H1 (cell line): ENCODE measurements around the gene PHACTR1. TPM values are rescaled to one million over a fixed set of nuclear protein-coding genes. Genes with fewer than 3 reads are reported as not detected.

ENCODE experiments used
- CTCF ChIA-PET: fragments of 300-600 bp; sonication (Branson Sonifier 250); formaldehyde crosslinking; loops from one replicate; lab custom pipeline; 2021; ENCODE audit not compliant: partially characterized antibody; lab: Charles Lee
- POLR2A ChIA-PET: fragments of 300-600 bp; sonication (Branson Sonifier 250); formaldehyde crosslinking; loops from one replicate; lab custom pipeline; 2021; ENCODE audit warnings: inconsistent platforms; ENCODE audit not compliant: partially characterized antibody; lab: Charles Lee
- DNase-seq, 2 experiments: peaks; one replicate each; pipeline versions ENCODE4 v3.0.0 to v3.0.0-alpha.2; 2010 to 2022; ENCODE audit warnings: low spot score in 2 of 2, low read depth in 1 of 2, mixed read lengths in 1 of 2
- FAIRE-seq: peaks from 2 replicates; lab custom pipeline; 2011; peaks lifted over from hg19 to GRCh38; lab: Jason Lieb, UNC
- H2AFZ ChIP-seq: 2 replicates; pipeline ENCODE4 v1.8.1; 2012; ENCODE audit warnings: low read length, inconsistent platforms
- H2AK5ac ChIP-seq: 2 replicates; pipeline ENCODE4 v1.6.1; 2013; ENCODE audit warnings: low read depth, low read length
- H2BK120ac ChIP-seq: replicated peaks from 2 replicates; pipeline ENCODE3; 2013; ENCODE audit warnings: low read depth, low read length, inconsistent platforms
- H2BK12ac ChIP-seq: 2 replicates; pipeline ENCODE4 v1.6.1; 2013; ENCODE audit warnings: low read depth, low read length
- H2BK15ac ChIP-seq: 2 replicates; pipeline ENCODE4 v1.6.1; 2013; ENCODE audit warnings: low read length
- H2BK20ac ChIP-seq: 2 replicates; pipeline ENCODE4 v1.6.1; 2013; ENCODE audit warnings: low read length
- H2BK5ac ChIP-seq: 2 replicates; pipeline ENCODE4 v1.6.1; 2013; ENCODE audit warnings: low read depth, low read length
- H3K14ac ChIP-seq: 2 replicates; pipeline ENCODE4 v1.6.1; 2013; ENCODE audit warnings: inconsistent platforms; ENCODE audit not compliant: insufficient read length
- H3K18ac ChIP-seq: 2 replicates; pipeline ENCODE4 v1.6.1; 2013; ENCODE audit warnings: low read length; ENCODE audit errors: extremely low read depth
- H3K23ac ChIP-seq: 2 replicates; pipeline ENCODE4 v1.6.1; 2013; ENCODE audit warnings: inconsistent platforms; ENCODE audit not compliant: insufficient read length
- H3K23me2 ChIP-seq: 2 replicates; pipeline ENCODE4 v1.6.1; 2013; ENCODE audit warnings: low read depth, low read length
- H3K27ac ChIP-seq: 2 replicates; pipeline ENCODE4 v1.6.1; 2011; ENCODE audit warnings: low read depth, low read length, inconsistent platforms
- H3K27me3 ChIP-seq, 4 experiments: replicated peaks in 1 of 4; 1 replicate in 1 of 4; 2 replicates in 3 of 4; pipeline versions ENCODE4 v1.6.1 to v1.8.1; 2011 to 2013; ENCODE audit warnings: low read length in 3 of 4, mild to moderate bottlenecking in 3 of 4, inconsistent platforms in 2 of 4, mixed read lengths in 2 of 4, moderate library complexity in 1 of 4; ENCODE audit not compliant: control insufficient read depth in 3 of 4, insufficient read depth in 3 of 4; ENCODE audit errors: extremely low read depth in 1 of 4
- H3K36me3 ChIP-seq, 4 experiments: 2 replicates each; pipeline versions ENCODE4 v1.6.1 to v1.8.1; 2011 to 2013; ENCODE audit warnings: mild to moderate bottlenecking in 4 of 4, low read length in 3 of 4, moderate library complexity in 2 of 4, control low read depth in 1 of 4, inconsistent platforms in 1 of 4; ENCODE audit not compliant: insufficient read depth in 4 of 4, control insufficient read depth in 2 of 4
- H3K4ac ChIP-seq: replicated peaks from 2 replicates; pipeline ENCODE3; 2013; ENCODE audit warnings: low read length, low read depth, mixed read lengths, inconsistent platforms; ENCODE audit not compliant: insufficient read length
- H3K4me1 ChIP-seq, 4 experiments: replicated peaks in 1 of 4; 1 replicate in 1 of 4; 2 replicates in 3 of 4; pipeline versions ENCODE4 v1.6.1 to v1.8.1; 2011 to 2013; ENCODE audit warnings: low read length in 3 of 4, inconsistent platforms in 2 of 4, mixed read lengths in 1 of 4; ENCODE audit not compliant: insufficient read depth in 4 of 4, control insufficient read depth in 3 of 4
- H3K4me2 ChIP-seq, 2 experiments: 2 replicates each; pipeline versions ENCODE4 v1.6.1 to v1.8.1; 2011 to 2013; ENCODE audit warnings: low read depth in 2 of 2, low read length in 2 of 2, control low read depth in 1 of 2, inconsistent platforms in 1 of 2, mild to moderate bottlenecking in 1 of 2; ENCODE audit not compliant: insufficient read depth in 1 of 2
- H3K4me3 ChIP-seq, 4 experiments: fragments of 200-600, 300-600 bp in 1 of 4; sonication (generic), shearing (Covaris generic), sonication (Bioruptor Twin) in 1 of 4; 2 replicates each; pipeline versions ENCODE4 v1.5.1 to v1.8.1; 2011 to 2016; ENCODE audit warnings: low read length in 4 of 4, low read depth in 3 of 4, control low read depth in 2 of 4, inconsistent platforms in 2 of 4, mild to moderate bottlenecking in 2 of 4, mixed read lengths in 1 of 4, moderate library complexity in 1 of 4; ENCODE audit not compliant: insufficient read depth in 2 of 4; ENCODE audit errors: extremely low read depth in 1 of 4
- H3K56ac ChIP-seq: replicated peaks from 2 replicates; pipeline ENCODE3; 2013; ENCODE audit warnings: low read depth, mild to moderate bottlenecking, mixed read lengths, low read length, inconsistent platforms; ENCODE audit not compliant: insufficient read length
- H3K79me1 ChIP-seq: 2 replicates; pipeline ENCODE4 v1.6.1; 2013; ENCODE audit warnings: low read depth, low read length, control low read depth
- H3K79me2 ChIP-seq, 2 experiments: 2 replicates each; pipeline versions ENCODE4 v1.6.1 to v1.8.1; 2012 to 2013; ENCODE audit warnings: low read length in 2 of 2, mild to moderate bottlenecking in 2 of 2, inconsistent platforms in 1 of 2; ENCODE audit not compliant: insufficient read depth in 2 of 2, control insufficient read depth in 1 of 2
- H3K9ac ChIP-seq, 4 experiments: replicated peaks in 1 of 4; 1 replicate in 1 of 4; 2 replicates in 3 of 4; pipeline versions ENCODE4 v1.6.1 to v1.8.1; 2011 to 2013; ENCODE audit warnings: low read depth in 3 of 4, low read length in 3 of 4, control low read depth in 2 of 4, mild to moderate bottlenecking in 2 of 4, moderate library complexity in 2 of 4, inconsistent platforms in 1 of 4; ENCODE audit errors: extremely low read depth in 1 of 4
- H3K9me3 ChIP-seq, 2 experiments: 2 replicates each; pipeline versions ENCODE4 v1.6.1 to v1.8.1; 2012 to 2013; ENCODE audit warnings: mild to moderate bottlenecking in 2 of 2, moderate library complexity in 2 of 2, control low read depth in 1 of 2, inconsistent platforms in 1 of 2, low read depth in 1 of 2, low read length in 1 of 2, mixed read lengths in 1 of 2; ENCODE audit not compliant: insufficient read depth in 2 of 2
- H4K20me1 ChIP-seq, 2 experiments: replicated peaks in 1 of 2; 2 replicates each; pipeline versions ENCODE3 to v1.8.1; 2011 to 2013; ENCODE audit warnings: inconsistent platforms in 2 of 2, low read length in 2 of 2, mild to moderate bottlenecking in 1 of 2; ENCODE audit not compliant: insufficient read depth in 2 of 2, control insufficient read depth in 1 of 2
- H4K5ac ChIP-seq: 2 replicates; pipeline ENCODE4 v1.6.1; 2013; ENCODE audit warnings: low read length, low read depth, mixed read lengths, inconsistent platforms; ENCODE audit not compliant: insufficient read length
- H4K8ac ChIP-seq: 2 replicates; pipeline ENCODE4 v1.8.0; 2013; ENCODE audit warnings: mild to moderate bottlenecking, moderate library complexity, low read length, inconsistent platforms; ENCODE audit not compliant: insufficient read depth; ENCODE audit errors: extremely low read depth
- H4K91ac ChIP-seq: replicated peaks from 2 replicates; pipeline ENCODE3; 2013; ENCODE audit warnings: low read length, mixed read lengths, inconsistent platforms; ENCODE audit not compliant: insufficient read length
- POLR2AphosphoS5 ChIP-seq: IDR thresholded peaks from 2 replicates; pipeline ENCODE4 v1.6.1; 2011; ENCODE audit warnings: low read depth, low read length
- POU5F1 ChIP-seq: IDR thresholded peaks from 2 replicates; pipeline ENCODE4 v1.6.1; 2011; ENCODE audit warnings: low read depth, mild to moderate bottlenecking, low read length, moderate library complexity
- RBBP5 ChIP-seq: IDR thresholded peaks from 2 replicates; pipeline ENCODE4 v1.7.1; 2012; ENCODE audit warnings: low read depth, mild to moderate bottlenecking, inconsistent platforms, low read length, moderate library complexity, borderline replicate concordance
- SP2 ChIP-seq: IDR thresholded peaks from 2 replicates; pipeline ENCODE4 v1.6.1; 2012; ENCODE audit warnings: mild to moderate bottlenecking, low read length, inconsistent platforms
- SP4 ChIP-seq: IDR thresholded peaks from 2 replicates; pipeline ENCODE4 v1.6.1; 2012; ENCODE audit warnings: low read length, inconsistent platforms
- WGBS, 2 experiments: shearing (Covaris generic) in 1 of 2; methylation state at CpG; one replicate each; pipeline versions ENCODE4 v1.1.6 to v1.1.7; 2013 to 2015; ENCODE audit warnings: low lambda C conversion rate in 2 of 2, mixed read lengths in 2 of 2, inconsistent platforms in 1 of 2, low coverage in 1 of 2, missing lambda C conversion rate in 1 of 2; ENCODE audit not compliant: insufficient replicate concordance in 2 of 2, insufficient coverage in 1 of 2, insufficient read length in 1 of 2; ENCODE audit errors: extremely low coverage in 1 of 2, missing lambda C conversion rate in 1 of 2; 5-methylcytosine and 5-hydroxymethylcytosine counted together
- polyA plus RNA-seq, 7 experiments: library from polyadenylated mRNA; depleted of rRNA in 3 of 7; stranded (reverse) in 5 of 7; unstranded in 2 of 7; fragments of >200 nt in 5 of 7; fragments of 200-250 nt in 2 of 7; gene quantifications; 1 replicate in 5 of 7; 2 replicates in 1 of 7; 4 replicates in 1 of 7; pipeline versions ENCODE4 v1.2.1 to v1.2.3, GENCODE V29; 2011 to 2013; ENCODE audit warnings: missing spikeins in 2 of 7, mixed read lengths in 2 of 7
- total RNA-seq: library from RNA; stranded (reverse); fragmentation: NEBNext Ultra II Directional; extraction: Animal tissue kit (Norgen Biotek cat#: 25700); gene quantifications from 2 replicates; pipeline ENCODE4 v1.2.1, GENCODE V29; 2021
- TF ChIP-seq, protein P1 (sequence below): IDR thresholded peaks from 2 replicates; pipeline ENCODE4 v1.6.1; 2012; ENCODE audit warnings: inconsistent platforms

PHACTR1 gene
- total and polyA plus RNA-seq, 2 of the 8 experiments (the other 6 are each of a cell fraction or from before 2014, with no cell fraction given) = 3.9 to 17.1 TPM

DNA sequence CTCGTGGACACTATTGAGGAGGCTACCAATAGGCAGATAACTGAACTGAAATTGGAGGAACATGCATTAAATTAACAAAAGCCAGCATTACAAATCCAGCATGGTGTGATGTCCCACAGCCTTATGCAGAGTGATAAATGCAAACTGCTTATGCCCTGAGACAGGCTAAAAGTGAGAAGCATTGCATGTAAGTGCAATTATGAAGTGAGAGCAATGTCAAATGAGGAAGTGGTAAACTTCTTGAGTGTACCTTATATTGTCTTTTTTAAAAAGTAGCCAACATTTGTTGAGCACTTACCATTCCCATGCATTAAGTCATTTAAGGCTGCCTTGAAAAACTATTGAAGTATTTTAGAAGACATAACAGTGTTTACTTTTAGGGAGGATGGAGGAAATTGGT lies 399.6 kb downstream of the PHACTR1 start:
- Histone ChIP-seq H3K36me3 (no peaks in the 10 kb centered on the region), H2AFZ (no peak overlapping the region), H2BK20ac (no peak overlapping the region), H3K79me2 (no peaks in the 10 kb centered on the region), H4K8ac (no peak overlapping the region), H3K9me3 (no peaks in the 10 kb centered on the region), H3K4me3 (no peak overlapping the region), H4K20me1 (no peaks in the 10 kb centered on the region), H3K4ac (no peak overlapping the region), H4K5ac (no peak overlapping the region), H3K18ac (no peak overlapping the region), H3K56ac (no peak overlapping the region), H4K91ac (no peak overlapping the region), H3K9ac (no peak overlapping the region), H3K23ac (no peak overlapping the region), H3K27ac (no peak overlapping the region), H2BK15ac (no peak overlapping the region), H2BK120ac (no peak overlapping the region), H3K4me1 (peaks cover 0 to 11% (median 7%) of the 10 kb centered on the region in 4 experiments; a peak in 6 of 7 replicates), H3K14ac (no peak overlapping the region), H3K4me2 (no peak overlapping the region), H3K27me3 (no peaks in the 10 kb centered on the region), H2AK5ac (no peak overlapping the region), H3K79me1 (no peaks in the 10 kb centered on the region), H2BK5ac (no peak overlapping the region), H3K23me2 (no peaks in the 10 kb centered on the region), H2BK12ac (no peak overlapping the region)
- CTCF ChIA-PET = interaction anchor here (1.5 kb wide), 1 partner anchor 20 kb away, joined by 3 read pairs; no protein-coding TSS in a partner anchor
- WGBS, 2 experiments = 86% methylated on average over 1 of the region's 1 CpG; no CpG with 5 or more reads in 1 of the 2 experiments
- FAIRE-seq (no peak), DNase-seq (no peak)
- POLR2A ChIA-PET = no interaction called here
- TF ChIP-seq POLR2AphosphoS5 (no peak), RBBP5 (no peak), POU5F1 (no peak), SP2 (no peak), SP4 (no peak)
- TF ChIP-seq, protein P1, sequence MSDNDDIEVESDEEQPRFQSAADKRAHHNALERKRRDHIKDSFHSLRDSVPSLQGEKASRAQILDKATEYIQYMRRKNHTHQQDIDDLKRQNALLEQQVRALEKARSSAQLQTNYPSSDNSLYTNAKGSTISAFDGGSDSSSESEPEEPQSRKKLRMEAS = no peak
